HG03460 (cell line): ENCODE measurements around the gene VTI1B.
"Not testable (repeated sequence)": the region's sequence is repeated elsewhere in the genome, so short reads cannot be mapped to it uniquely, and the experiment has no call there.

Experiments used
- ATAC-seq: cut with Tn5 transposase; IDR thresholded peaks from one replicate; pipeline ENCODE4 v1.9.1; 2021; ENCODE audit not compliant: unreplicated experiment

Gene VTI1B

DNA sequence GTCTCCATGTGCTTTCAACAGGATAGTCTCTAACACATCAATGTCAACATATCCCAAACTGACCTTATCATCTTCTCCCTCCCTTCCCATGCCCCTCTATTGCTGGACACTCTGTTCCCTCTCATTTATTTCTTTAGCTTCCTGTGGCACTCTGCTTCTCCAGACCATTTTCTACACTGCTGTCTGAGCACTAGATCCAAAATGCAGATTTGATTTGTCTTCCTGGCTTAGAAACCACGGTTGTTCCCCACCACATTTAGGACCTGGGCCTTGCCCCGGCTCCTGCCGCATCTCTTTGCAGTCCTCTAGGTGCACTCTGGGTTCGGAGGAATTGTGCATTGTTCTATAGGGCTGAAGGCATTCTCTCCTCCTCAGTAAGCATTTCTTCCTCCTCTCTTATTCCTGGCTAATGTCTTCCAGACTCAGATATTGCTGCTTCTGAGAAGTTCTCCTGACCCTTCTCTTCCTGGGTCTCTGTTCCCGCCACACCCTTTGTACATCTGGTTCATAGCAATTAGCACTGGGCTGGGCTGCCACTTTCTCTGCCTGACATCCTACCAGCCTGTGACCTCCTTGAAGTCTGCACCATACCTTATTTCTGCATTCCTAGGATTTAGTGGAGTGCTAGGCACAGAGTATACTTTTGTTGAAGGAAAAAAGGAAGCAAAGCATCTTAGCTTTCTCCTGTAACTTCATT is 40.8 kb downstream of the VTI1B start:
- no peak for ATAC-seq

DNA sequence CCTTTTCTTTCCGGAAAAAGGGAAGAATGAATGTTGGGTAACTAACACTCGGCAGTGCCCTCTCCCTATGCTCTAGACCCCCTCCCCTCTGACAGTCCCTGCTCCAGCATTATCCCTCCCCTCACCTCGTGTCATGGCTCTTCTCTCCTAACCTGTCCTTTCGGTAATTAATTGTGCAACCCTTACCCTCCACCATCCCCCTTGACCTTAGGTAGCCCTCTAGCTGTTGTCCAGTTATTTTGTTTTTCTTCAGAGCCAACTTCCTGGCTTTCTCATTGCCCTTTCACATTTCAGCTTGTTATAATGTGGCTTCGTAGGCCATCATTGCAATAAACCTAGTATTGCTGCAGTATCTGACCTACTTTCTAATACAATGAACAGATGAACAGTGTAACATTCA is 43.5 kb downstream of the VTI1B start:
- ATAC-seq = no peak

DNA sequence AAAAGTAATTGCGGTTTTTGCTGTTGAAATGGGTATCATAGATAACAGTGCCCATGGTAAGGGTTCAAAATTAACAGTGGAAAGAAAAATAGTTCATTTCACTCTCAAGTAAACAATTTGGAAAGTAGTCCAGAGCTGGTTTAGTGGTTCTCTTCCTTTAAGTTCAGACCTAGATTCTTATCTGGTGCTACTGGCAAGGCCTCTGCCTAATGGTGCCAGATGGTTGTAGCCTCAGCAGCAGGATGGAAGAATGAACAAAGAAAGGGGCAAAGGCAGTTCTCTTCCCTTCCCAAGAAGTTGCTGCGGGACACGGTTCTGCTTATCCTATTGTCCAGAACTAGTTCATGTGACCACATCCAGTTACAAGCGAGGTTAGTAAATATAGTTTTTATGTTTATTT is 44.2 kb downstream of the VTI1B start:
- no peak for ATAC-seq

GRCh38 chr14:67627519-67627918 is 46.9 kb downstream of the VTI1B start:
- no peak for ATAC-seq

DNA sequence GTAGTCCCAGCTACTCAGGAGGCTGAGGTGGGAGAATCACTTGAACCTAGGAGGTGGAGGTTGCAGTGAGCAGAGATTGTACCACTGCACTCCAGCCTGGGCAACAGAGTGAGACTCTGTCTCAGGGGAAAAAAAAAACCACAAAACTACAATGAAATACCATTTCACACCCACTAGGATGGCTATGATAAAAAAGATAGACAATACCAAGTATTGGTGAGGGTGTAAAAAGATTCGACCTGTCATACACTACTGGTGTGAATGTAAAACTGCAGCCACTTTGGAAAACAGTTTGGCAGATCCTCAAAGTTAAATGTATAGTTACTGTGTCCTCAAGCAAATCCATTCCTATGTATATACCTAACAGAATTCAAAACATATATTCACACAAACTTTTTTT is 48.3 kb downstream of the VTI1B start:
- not testable (repeated sequence) for ATAC-seq

DNA sequence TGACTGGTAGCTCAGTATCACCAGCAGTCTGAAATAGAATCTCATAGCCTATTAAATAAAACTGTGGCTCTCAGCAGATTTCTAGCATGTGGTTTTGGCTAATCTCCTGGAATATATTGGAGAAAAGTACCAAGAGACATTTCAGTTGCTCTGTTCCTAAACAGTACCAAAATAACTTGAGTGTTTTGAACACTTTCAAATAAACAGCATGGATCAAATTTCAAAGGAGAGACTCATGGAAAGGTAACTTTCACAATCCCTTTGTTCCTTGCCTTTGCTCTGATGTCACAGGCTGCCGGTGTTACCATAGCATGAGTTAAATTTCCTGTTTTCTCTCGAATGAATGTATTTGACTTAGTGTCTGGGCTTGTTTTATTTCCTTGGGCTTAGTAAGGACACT is 51.3 kb downstream of the VTI1B start:
- ATAC-seq = no peak

GRCh38 chr14:67622675-67623074 is 51.8 kb downstream of the VTI1B start:
- ATAC-seq = no peak

- no peak for ATAC-seq
Observed at GRCh38 chr14:67620217-67620785, 54.1 kb downstream of the VTI1B start.

GRCh38 chr14:67619446-67620216 is 54.8 kb downstream of the VTI1B start, which contains the start of gene ARG2:
Gene ARG2, plus strand, starts transcription at chr14:67619920. Its CDS starts 58 bp downstream, at chr14:67619978.
- peak; percentile 97 for ATAC-seq

- no peak for ATAC-seq
Observed at GRCh38 chr14:67618617-67619063, 55.8 kb downstream of the VTI1B start.

GRCh38 chr14:67610491-67610890 is 63.9 kb downstream of the VTI1B start:
- ATAC-seq = no peak

GRCh38 chr14:67609642-67610310 is 64.7 kb downstream of the VTI1B start:
- no peak for ATAC-seq

- ATAC-seq = no peak
Observed at GRCh38 chr14:67607646-67608045, 66.8 kb downstream of the VTI1B start.

- peak; percentile 60 for ATAC-seq
Observed at GRCh38 chr14:67602995-67603545, 71.4 kb downstream of the VTI1B start.

DNA sequence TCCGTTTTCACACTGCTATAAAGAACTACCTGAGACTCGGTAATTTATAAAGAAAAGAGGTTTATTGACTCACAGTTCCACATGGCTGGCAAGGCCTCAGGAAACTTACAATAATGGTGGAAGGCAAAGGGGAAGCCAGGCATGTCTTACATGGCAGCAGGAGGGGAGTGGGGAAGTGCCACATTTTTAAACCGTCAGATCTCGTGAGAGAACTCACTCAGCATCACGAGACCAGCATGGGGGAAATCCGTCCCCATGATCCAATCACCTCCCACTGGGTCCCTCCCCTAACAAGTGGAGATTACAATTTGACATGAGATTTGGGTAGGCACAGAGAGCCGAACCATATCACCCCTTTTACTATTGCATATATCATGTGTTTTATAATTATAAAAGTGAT is 72.4 kb downstream of the VTI1B start:
- no peak for ATAC-seq

GRCh38 chr14:67600562-67600974 is 73.9 kb downstream of the VTI1B start:
- not testable (repeated sequence) for ATAC-seq

GRCh38 chr14:67599698-67600561 is 74.5 kb downstream of the VTI1B start, which contains the start of gene PIGH:
Gene PIGH, minus strand, starts transcription at chr14:67600268. Its CDS starts 65 bp downstream, at chr14:67600203.
- peak; percentile 92 for ATAC-seq
